Measurements from ENCODE around the gene ITPRIPL2. TPM values are rescaled to one million over a fixed set of nuclear protein-coding genes. Genes with fewer than 3 reads are reported as not detected.

Gene ITPRIPL2
- total RNA-seq, 4 donors from 2014 or later, result 13.3 to 18.9 (median 18.5) TPM

DNA sequence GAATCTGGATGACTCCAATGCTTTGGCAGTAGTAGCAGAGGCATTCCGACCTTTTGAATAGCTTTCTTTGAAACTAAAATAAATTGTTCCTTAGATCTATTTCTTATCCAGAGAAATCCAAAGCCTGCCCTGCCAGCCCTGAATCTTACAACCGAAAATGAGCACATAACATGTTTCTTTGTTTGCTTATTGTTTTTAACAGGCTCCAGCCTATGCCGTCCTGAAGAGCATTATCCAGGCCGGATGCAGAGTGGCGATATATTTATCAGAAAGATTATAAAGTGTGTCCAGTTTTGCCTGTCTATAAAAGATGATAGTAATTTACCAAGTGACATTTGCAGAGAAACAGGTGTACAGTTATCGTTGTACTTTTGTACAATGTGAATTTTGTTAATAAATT, 35.9 kb upstream of the ITPRIPL2 start:
- Histone ChIP-seq H3K36me3 (peaks cover 3 to 38% of the 10 kb centered on the region in 2 donors), H3K4me1 (peaks cover 21 to 25% of the 10 kb centered on the region in 2 donors), H3K27ac (no peak overlapping the region), H3K27me3 (no peaks in the 10 kb centered on the region), H3K9me3 (no peaks in the 10 kb centered on the region), H3K4me3 (no peak overlapping the region)
- TF ChIP-seq POLR2A (IDR thresholded peaks at IDR 0.05), result no peak
- TF ChIP-seq, protein P1, sequence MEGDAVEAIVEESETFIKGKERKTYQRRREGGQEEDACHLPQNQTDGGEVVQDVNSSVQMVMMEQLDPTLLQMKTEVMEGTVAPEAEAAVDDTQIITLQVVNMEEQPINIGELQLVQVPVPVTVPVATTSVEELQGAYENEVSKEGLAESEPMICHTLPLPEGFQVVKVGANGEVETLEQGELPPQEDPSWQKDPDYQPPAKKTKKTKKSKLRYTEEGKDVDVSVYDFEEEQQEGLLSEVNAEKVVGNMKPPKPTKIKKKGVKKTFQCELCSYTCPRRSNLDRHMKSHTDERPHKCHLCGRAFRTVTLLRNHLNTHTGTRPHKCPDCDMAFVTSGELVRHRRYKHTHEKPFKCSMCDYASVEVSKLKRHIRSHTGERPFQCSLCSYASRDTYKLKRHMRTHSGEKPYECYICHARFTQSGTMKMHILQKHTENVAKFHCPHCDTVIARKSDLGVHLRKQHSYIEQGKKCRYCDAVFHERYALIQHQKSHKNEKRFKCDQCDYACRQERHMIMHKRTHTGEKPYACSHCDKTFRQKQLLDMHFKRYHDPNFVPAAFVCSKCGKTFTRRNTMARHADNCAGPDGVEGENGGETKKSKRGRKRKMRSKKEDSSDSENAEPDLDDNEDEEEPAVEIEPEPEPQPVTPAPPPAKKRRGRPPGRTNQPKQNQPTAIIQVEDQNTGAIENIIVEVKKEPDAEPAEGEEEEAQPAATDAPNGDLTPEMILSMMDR (IDR thresholded peaks at IDR 0.05 in 4 of 5, conservative IDR thresholded peaks at IDR 0.05 in 1 of 5), result no peak
- DNase-seq (no peak), ATAC-seq (no peak)
- in situ Hi-C loops (cut with MboI; ENCODE audit: low sequenced_read_pairs in 4 of 4), result loop anchor here in 1 of 4 donors (10.0 kb wide), 1 partner anchor 93 kb away; the partner anchor contains the start of gene TMC7
- intact Hi-C loops (cut with DNase I; ENCODE audit: low total_unique reads), result no loop called here

DNA sequence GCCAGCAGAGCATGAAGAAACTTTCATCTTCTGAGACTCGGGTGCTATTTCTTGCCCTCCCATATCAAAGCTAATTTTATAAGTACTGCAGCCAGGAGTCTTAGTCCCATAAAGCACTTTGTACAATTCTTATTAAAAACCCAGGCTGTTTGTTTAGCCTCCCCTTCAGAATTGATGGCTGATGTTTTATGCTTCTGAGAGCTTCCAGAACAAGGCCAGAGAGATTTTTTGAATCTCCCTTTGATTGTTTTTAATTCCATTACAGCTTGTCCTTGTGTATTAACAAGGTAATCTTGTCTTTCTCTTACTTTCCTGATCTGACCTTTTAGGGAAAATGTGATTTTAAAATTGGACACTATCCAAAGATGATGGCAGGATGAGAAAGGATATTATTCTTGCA, 30.1 kb upstream of the ITPRIPL2 start:
- no peaks in the 10 kb centered on the region for H3K27me3 ChIP-seq
- H3K4me1 ChIP-seq, result peaks cover 7 to 8% of the 10 kb centered on the region in 2 donors
- no peak for TF ChIP-seq POLR2A (IDR thresholded peaks at IDR 0.05)
- TF ChIP-seq, protein P1 (IDR thresholded peaks at IDR 0.05 in 4 of 5, conservative IDR thresholded peaks at IDR 0.05 in 1 of 5), result no peak
- DNase-seq, result no peak
- peaks cover 0 to 23% of the 10 kb centered on the region in 2 donors for H3K36me3 ChIP-seq
- no peak overlapping the region for H3K4me3 ChIP-seq
- no peak for ATAC-seq
- intact Hi-C loops (cut with DNase I; ENCODE audit: low total_unique reads), result no loop called here
- in situ Hi-C loops (cut with MboI; ENCODE audit: low sequenced_read_pairs in 4 of 4), result loop anchor here (5.0 to 10.0 kb wide), 4 partner anchors 91 to 431 kb away; no protein-coding TSS in a partner anchor
- H3K9me3 ChIP-seq, result no peaks in the 10 kb centered on the region
- no peak overlapping the region for H3K27ac ChIP-seq

DNA sequence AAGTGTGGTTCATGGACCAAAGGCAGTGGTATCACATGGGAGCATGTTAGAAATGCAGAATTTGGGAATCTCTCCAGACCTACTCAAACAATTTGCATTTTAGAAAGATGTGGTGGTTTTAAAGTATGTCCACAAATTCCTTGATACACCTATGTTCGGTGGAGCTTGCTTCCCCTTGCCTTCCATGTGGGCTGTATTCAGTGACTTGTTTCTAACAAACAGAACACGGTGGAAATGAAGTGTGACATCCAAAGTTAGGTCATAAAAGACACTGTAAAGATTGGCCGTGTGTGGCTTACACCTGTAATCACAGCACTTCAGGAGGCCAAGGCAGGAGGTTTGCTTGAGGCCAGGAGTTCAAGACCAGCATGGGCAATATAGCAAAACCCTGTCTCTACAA, 29.6 kb upstream of the ITPRIPL2 start:
- no peaks in the 10 kb centered on the region for H3K9me3 ChIP-seq
- no peak for TF ChIP-seq POLR2A (IDR thresholded peaks at IDR 0.05)
- TF ChIP-seq, protein P1 (IDR thresholded peaks at IDR 0.05 in 4 of 5, conservative IDR thresholded peaks at IDR 0.05 in 1 of 5), result no peak
- intact Hi-C loops (cut with DNase I; ENCODE audit: low total_unique reads), result no loop called here
- H3K4me3 ChIP-seq, result no peak overlapping the region
- H3K4me1 ChIP-seq, result peaks cover 7 to 8% of the 10 kb centered on the region in 2 donors
- H3K36me3 ChIP-seq, result peaks cover 0 to 18% of the 10 kb centered on the region in 2 donors
- in situ Hi-C loops (cut with MboI; ENCODE audit: low sequenced_read_pairs in 4 of 4), result loop anchor here (5.0 to 10.0 kb wide), 4 partner anchors 91 to 431 kb away; no protein-coding TSS in a partner anchor
- ATAC-seq (no peak), DNase-seq (no peak)
- no peaks in the 10 kb centered on the region for H3K27me3 ChIP-seq
- H3K27ac ChIP-seq, result no peak overlapping the region

DNA sequence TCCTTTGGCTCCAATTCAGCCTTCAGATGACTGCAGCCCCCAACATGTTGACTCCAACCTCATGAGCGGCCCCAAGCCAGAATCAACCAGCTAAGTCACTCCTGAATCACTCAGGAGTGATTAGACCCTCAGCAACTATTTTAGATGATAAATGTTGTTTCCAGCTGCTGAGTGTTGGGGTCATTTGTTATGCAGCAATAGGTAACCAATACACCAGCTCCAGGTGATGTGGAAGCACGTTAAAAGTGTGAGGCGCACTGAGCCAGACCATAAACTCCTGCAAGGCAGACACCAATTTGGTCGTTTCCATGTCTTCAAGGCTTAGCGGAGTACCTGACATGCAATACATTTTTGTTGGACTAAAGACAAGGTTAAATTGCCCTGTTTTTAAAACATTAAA, 28.9 kb upstream of the ITPRIPL2 start:
- DNase-seq (no peak), ATAC-seq (no peak)
- TF ChIP-seq, protein P1 (IDR thresholded peaks at IDR 0.05 in 4 of 5, conservative IDR thresholded peaks at IDR 0.05 in 1 of 5), result no peak
- TF ChIP-seq POLR2A (IDR thresholded peaks at IDR 0.05), result no peak
- in situ Hi-C loops (cut with MboI; ENCODE audit: low sequenced_read_pairs in 4 of 4), result loop anchor here (5.0 to 10.0 kb wide), 5 partner anchors 90 to 430 kb away; no protein-coding TSS in a partner anchor
- H3K27me3 ChIP-seq, result no peaks in the 10 kb centered on the region
- peaks cover 7 to 8% of the 10 kb centered on the region in 2 donors for H3K4me1 ChIP-seq
- H3K4me3 ChIP-seq, result no peak overlapping the region
- no peaks in the 10 kb centered on the region for H3K9me3 ChIP-seq
- no peak overlapping the region for H3K27ac ChIP-seq
- H3K36me3 ChIP-seq, result peaks cover 0 to 10% of the 10 kb centered on the region in 2 donors
- intact Hi-C loops (cut with DNase I; ENCODE audit: low total_unique reads), result no loop called here
